CD4-positive, alpha-beta T cell treated with Interleukin-6 for 4 hours (primary cell): Measurements from ENCODE around the gene CEP41.

Source experiments
- DNase-seq: peaks from one replicate; pipeline ENCODE4 v3.0.0-alpha.2; 2020; ENCODE audit warnings: mixed read lengths

CEP41 gene

GRCh38 chr7:130440527-130441365 is at the start of gene CEP41:
Gene CEP41, minus strand, starts transcription at chr7:130441016. Its CDS starts 50 bp downstream, at chr7:130440966.
- DNase-seq, result peak; percentile 93

- DNase-seq, result no peak
Observed at GRCh38 chr7:130490311-130490791, 49.5 kb upstream of the CEP41 start.

GRCh38 chr7:130489140-130489983 is 48.5 kb upstream of the CEP41 start:
- no peak for DNase-seq

GRCh38 chr7:130488392-130489139 is 47.8 kb upstream of the CEP41 start:
- DNase-seq, result no peak

- no peak for DNase-seq
Observed at GRCh38 chr7:130486954-130487436, 46.2 kb upstream of the CEP41 start.

- DNase-seq, result peak; percentile 72
Observed at GRCh38 chr7:130486114-130486953, 45.5 kb upstream of the CEP41 start.

- no peak for DNase-seq
Observed at GRCh38 chr7:130485734-130486113, 44.9 kb upstream of the CEP41 start.

GRCh38 chr7:130483031-130483430 is 42.2 kb upstream of the CEP41 start:
- no peak for DNase-seq

GRCh38 chr7:130481898-130482297 is 41.1 kb upstream of the CEP41 start:
- no peak for DNase-seq

- no peak for DNase-seq
Observed at GRCh38 chr7:130479716-130480400, 39.0 kb upstream of the CEP41 start.

- DNase-seq, result no peak
Observed at GRCh38 chr7:130478991-130479390, 38.2 kb upstream of the CEP41 start.

GRCh38 chr7:130476297-130477150 is 35.7 kb upstream of the CEP41 start:
- no peak for DNase-seq

GRCh38 chr7:130475776-130476175 is 35.0 kb upstream of the CEP41 start:
- no peak for DNase-seq

- no peak for DNase-seq
Observed at GRCh38 chr7:130473876-130474275, 33.1 kb upstream of the CEP41 start.

- DNase-seq, result no peak
Observed at GRCh38 chr7:130473289-130473688, 32.5 kb upstream of the CEP41 start.

GRCh38 chr7:130471974-130472373 is 31.2 kb upstream of the CEP41 start:
- DNase-seq, result no peak

GRCh38 chr7:130468612-130469011 is 27.8 kb upstream of the CEP41 start:
- no peak for DNase-seq

- DNase-seq, result no peak
Observed at GRCh38 chr7:130463553-130464434, 23.0 kb upstream of the CEP41 start.

- DNase-seq, result no peak
Observed at GRCh38 chr7:130461272-130461671, 20.5 kb upstream of the CEP41 start.
